GM13977 (cell line): ENCODE measurements around the gene ERVK3-1.
"Not testable (repeated sequence)": the region's sequence is repeated elsewhere in the genome, so short reads cannot be mapped to it uniquely, and the experiment has no call there.

Source experiments
- DNase-seq: peaks from one replicate; pipeline ENCODE4 v3.0.0; 2012; ENCODE audit warnings: low spot score
- in situ Hi-C: fragments of 300-500 bp; cut with MboI; formaldehyde crosslinking; loops from one replicate; pipeline ENCODE4 v1.12.0; 2022; ENCODE audit warnings: low sequenced_read_pairs, low pct_unique_long_range_greater_than_20kb, mixed read lengths, inconsistent platforms; ENCODE audit not compliant: unreplicated experiment
- TF ChIP-seq, protein P1 (sequence below): IDR thresholded peaks from 2 replicates; pipeline ENCODE4 v1.5.1; 2012; ENCODE audit warnings: mild to moderate bottlenecking, control low read depth; ENCODE audit not compliant: insufficient read depth; ENCODE audit errors: extremely low read depth, missing control alignments

ERVK3-1 gene, protein sequence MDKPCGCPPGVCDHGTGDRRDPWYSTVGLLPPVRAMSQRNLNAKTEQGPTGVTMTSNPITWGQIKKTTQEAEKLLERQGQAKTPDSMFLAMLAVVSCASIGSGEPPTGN

DNA sequence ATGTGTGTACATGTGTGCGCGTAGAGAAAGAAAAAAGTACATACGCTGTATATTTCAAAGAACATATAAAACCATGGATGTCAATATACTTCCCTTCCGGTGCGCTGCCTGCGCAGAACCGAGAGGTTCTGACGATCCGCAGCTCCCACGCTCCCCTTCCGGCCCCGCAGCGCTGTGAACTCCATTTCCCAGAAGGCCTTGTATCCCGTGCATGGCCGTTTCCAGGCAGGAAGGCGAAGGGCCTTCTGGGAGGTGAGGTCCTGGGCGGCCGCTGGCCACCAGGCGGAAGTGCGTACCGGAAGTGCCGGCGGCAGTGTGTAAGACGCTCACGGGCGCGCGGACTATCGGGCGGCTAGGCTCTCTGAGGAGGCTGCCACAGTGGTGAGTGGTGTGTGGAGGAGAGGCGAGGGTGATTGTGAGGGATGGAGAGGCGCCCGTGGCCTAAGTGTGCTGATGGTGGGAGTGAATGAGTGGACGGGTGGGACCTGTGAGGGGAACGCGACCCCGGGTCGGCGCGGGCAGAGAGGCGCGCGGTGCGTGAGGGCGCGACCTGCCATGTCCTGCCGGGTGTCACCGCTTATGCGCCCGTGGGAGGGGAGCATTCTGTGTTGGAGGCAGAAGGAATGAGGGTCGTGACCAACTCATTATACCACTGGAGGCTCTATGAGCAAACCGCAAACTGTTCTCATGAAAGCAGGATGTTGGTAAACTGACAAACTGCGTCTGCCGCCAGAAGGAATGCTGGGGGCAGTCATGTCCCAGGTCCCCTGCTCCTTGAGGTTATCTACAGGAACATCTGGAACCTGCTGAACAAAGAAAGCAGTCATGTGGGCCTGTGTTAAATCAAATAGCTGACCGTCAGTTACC, at the start of gene ERVK3-1:
TSS of gene ERVK3-1 (plus strand) at position 313 of the 867 bp plus-strand sequence. CDS start 6,792 bp downstream, outside the sequence.
- TF ChIP-seq, protein P1, sequence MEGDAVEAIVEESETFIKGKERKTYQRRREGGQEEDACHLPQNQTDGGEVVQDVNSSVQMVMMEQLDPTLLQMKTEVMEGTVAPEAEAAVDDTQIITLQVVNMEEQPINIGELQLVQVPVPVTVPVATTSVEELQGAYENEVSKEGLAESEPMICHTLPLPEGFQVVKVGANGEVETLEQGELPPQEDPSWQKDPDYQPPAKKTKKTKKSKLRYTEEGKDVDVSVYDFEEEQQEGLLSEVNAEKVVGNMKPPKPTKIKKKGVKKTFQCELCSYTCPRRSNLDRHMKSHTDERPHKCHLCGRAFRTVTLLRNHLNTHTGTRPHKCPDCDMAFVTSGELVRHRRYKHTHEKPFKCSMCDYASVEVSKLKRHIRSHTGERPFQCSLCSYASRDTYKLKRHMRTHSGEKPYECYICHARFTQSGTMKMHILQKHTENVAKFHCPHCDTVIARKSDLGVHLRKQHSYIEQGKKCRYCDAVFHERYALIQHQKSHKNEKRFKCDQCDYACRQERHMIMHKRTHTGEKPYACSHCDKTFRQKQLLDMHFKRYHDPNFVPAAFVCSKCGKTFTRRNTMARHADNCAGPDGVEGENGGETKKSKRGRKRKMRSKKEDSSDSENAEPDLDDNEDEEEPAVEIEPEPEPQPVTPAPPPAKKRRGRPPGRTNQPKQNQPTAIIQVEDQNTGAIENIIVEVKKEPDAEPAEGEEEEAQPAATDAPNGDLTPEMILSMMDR = no peak
- in situ Hi-C loops = no loop called here
- DNase-seq = peak; percentile 96

DNA sequence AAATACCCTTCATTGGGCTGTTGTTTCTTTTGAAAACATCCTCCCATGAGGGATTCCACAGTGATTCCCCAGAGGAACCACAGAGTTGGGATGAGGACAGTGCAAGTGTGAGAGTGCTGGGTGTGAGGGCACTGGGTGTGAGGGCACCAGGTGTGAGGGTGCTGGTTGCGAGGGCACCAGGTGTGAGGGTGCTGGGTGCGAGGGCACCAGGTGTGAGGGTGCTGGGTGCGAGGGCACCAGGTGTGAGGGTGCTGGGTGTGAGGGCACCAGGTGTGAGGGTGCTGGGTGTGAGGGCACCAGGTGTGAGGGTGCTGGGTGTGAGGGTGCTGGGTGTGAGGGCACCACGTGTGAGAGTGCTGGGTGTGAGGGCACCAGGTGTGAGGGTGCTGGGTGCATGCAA, 46.9 kb upstream of the ERVK3-1 start:
- DNase-seq, in situ Hi-C loops: not testable (repeated sequence)

DNA sequence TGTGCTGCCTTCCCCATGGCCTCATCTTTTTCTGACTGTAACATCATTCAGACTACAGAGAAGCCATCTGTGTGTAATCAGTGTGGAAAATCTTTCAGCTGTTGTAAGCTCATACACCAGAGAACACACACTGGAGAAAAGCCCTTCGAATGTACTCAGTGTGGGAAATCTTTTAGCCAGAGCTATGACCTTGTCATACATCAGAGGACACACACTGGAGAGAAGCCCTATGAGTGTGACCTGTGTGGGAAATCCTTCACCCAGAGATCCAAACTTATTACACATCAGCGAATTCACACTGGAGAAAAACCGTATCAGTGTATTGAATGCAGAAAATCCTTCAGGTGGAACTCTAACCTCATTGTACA, 43.6 kb upstream of the ERVK3-1 start:
- TF ChIP-seq, protein P1 = no peak
- in situ Hi-C loops = no loop called here
- no peak for DNase-seq

DNA sequence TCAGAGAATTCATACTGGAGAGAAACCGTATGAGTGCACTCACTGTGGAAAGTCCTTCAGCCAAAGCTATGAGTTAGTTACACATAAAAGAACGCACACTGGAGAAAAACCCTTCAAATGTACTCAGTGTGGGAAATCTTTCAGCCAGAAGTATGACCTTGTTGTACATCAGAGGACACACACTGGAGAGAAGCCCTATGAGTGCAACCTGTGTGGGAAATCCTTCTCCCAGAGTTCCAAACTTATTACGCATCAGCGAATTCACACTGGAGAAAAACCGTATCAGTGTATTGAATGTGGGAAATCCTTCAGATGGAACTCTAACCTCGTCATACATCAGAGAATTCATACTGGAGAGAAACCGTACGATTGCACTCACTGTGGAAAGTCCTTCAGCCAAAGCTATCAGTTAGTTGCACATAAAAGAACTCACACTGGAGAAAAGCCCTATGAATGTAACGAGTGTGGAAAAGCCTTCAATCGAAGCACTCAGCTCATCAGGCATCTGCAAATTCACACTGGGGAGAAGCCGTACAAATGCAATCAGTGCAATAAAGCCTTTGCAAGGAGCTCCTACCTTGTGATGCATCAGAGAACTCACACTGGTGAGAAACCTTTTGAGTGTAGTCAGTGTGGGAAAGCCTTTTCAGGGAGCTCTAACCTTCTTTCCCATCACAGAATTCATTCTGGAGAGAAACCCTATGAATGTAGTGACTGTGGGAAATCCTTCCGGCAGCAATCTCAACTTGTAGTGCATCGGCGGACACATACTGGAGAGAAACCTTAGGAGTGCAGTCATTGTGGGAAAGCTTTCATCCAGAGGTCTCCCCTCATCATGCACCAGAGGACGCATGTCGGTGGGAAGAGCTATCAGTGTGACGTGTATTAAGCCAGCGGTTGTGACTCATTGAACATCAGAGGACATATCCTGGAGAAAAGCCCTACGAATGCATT, 42.9 kb upstream of the ERVK3-1 start:
- no peak for DNase-seq
- TF ChIP-seq, protein P1 = no peak

DNA sequence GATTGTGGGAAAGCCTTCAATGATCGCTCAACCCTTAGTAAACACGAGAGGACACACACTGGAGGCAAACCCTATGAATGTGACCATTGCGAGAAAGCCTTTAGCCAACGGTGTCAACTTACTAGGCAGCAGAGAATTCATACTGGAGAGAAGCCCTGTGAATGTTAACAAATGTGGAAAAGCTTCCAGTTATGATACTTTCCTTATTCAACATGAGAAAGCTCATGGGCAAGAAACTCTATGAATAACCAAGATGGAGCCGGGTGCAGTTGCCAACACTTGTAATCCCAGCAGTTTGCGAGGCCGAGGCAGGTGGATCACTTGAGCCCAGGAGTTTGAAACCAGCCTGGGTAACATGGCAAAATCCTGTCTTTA, 42.3 kb upstream of the ERVK3-1 start:
- in situ Hi-C loops = no loop called here
- no peak for DNase-seq
- TF ChIP-seq, protein P1 = no peak

More for the DNA sequence above, 42.9 kb upstream of the ERVK3-1 start:
- in situ Hi-C loops = no loop called here

DNA sequence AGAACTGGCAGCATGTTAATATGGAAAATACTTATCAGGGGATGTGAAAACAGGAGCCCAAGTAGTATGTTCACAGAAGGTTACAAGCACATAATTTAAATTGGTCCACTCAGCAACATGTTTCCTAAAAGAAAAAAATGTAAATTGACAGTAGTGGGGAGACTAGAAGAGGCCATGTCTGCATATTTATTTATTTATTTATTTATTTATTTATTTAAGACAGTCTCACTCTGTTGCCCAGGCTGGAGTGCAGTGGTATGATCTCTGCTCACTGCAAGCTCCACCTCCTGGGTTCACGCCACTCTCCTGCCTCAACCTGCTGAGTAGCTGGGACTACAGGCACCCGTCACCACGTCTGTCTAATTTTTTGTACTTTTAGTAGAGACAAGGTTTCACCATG, 40.1 kb upstream of the ERVK3-1 start:
- DNase-seq = no peak
- TF ChIP-seq, protein P1 = no peak
- in situ Hi-C loops = no loop called here
